Lower leg skin (tissue), 3 donors: Measurements from ENCODE around the gene CYP2A7.

Experiments used
- POLR2A ChIP-seq, 2 donors: fragments of 450-650 bp; IDR thresholded peaks; one replicate each; pipeline ENCODE4 v1.6.1; 2016 to 2017; ENCODE audit warnings: antibody characterized with exemption in 2 of 2, mild to moderate bottlenecking in 1 of 2, moderate library complexity in 1 of 2
- TF ChIP-seq, protein P1 (sequence below), 3 donors: fragments of 450-650 bp; IDR thresholded peaks; one replicate each; pipeline ENCODE4 v1.5.1; 2016; ENCODE audit warnings: antibody characterized with exemption in 3 of 3, mild to moderate bottlenecking in 3 of 3, moderate library complexity in 2 of 3

DNA sequence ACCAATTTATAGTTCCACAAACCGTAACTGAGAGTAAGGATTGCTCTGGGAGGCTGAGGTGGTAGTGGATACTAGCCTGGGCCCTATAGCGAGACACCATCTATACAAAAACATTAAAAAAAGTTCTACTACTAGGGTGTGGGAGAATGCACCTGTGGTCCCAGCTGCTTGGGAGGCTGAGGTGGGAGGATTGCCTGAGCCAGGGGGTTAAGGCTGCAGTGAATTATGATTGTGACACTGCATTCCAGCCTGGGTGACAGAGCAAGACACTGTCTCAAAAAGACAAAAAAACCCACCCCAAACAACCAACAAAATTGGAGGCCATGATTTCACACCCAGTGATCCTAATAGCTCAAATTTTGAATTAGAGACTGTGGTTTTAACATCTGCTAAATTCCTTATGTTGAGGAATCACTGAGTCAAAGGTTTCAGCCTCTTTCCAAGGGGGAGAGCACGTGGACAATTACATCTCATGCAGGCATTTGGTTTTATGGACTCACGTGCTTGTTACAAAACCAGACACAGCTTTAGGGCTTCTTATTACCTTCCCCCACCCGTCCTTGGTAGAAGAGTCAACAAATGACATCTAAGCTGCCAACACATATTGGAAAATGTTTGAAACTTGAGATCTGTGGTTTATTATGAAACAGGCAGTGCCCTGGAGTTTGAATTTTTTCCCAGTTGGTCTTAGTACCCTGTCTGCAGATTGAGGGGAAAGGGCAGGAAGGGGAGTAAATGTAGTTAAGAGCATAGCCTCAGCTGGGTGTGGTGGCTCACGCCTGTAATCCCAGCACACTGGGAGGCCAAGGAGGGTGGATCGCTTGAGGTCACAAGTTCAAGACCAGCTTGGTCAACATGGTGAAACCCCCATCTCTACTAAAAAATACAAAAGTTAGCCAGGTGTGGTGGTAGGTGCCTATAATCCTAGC lies 50.3 kb downstream of the CYP2A7 start:
- TF ChIP-seq, protein P1, sequence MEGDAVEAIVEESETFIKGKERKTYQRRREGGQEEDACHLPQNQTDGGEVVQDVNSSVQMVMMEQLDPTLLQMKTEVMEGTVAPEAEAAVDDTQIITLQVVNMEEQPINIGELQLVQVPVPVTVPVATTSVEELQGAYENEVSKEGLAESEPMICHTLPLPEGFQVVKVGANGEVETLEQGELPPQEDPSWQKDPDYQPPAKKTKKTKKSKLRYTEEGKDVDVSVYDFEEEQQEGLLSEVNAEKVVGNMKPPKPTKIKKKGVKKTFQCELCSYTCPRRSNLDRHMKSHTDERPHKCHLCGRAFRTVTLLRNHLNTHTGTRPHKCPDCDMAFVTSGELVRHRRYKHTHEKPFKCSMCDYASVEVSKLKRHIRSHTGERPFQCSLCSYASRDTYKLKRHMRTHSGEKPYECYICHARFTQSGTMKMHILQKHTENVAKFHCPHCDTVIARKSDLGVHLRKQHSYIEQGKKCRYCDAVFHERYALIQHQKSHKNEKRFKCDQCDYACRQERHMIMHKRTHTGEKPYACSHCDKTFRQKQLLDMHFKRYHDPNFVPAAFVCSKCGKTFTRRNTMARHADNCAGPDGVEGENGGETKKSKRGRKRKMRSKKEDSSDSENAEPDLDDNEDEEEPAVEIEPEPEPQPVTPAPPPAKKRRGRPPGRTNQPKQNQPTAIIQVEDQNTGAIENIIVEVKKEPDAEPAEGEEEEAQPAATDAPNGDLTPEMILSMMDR (IDR thresholded peaks at IDR 0.05) = no peak
- no peak for TF ChIP-seq POLR2A (IDR thresholded peaks at IDR 0.05)
